GM06990 (cell line): Measurements from ENCODE around the gene MRGPRF.

Experiments
- DNase-seq: peaks from one replicate; pipeline ENCODE4 v3.0.0-alpha.2; 2011; ENCODE audit not compliant: insufficient read length; ENCODE audit errors: extremely low read depth
- H3K27me3 ChIP-seq: replicated peaks from 2 replicates; pipeline ENCODE4 v1.6.0; 2011; ENCODE audit warnings: low read length; ENCODE audit not compliant: control insufficient read depth, insufficient read depth
- H3K36me3 ChIP-seq: 2 replicates; pipeline ENCODE4 v1.5.1; 2011; ENCODE audit warnings: low read length; ENCODE audit not compliant: control insufficient read depth, insufficient read depth
- H3K4me3 ChIP-seq: replicated peaks from 2 replicates; pipeline ENCODE4 v1.5.1; 2011; ENCODE audit warnings: low read depth, mild to moderate bottlenecking, control low read depth, low read length
- TF ChIP-seq, protein P1 (sequence below): IDR thresholded peaks from 2 replicates; pipeline ENCODE4 v1.5.1; 2011; ENCODE audit warnings: low read length, control low read depth, mild to moderate bottlenecking, inconsistent platforms; ENCODE audit not compliant: insufficient read depth, poor library complexity, severe bottlenecking

The MRGPRF gene

DNA sequence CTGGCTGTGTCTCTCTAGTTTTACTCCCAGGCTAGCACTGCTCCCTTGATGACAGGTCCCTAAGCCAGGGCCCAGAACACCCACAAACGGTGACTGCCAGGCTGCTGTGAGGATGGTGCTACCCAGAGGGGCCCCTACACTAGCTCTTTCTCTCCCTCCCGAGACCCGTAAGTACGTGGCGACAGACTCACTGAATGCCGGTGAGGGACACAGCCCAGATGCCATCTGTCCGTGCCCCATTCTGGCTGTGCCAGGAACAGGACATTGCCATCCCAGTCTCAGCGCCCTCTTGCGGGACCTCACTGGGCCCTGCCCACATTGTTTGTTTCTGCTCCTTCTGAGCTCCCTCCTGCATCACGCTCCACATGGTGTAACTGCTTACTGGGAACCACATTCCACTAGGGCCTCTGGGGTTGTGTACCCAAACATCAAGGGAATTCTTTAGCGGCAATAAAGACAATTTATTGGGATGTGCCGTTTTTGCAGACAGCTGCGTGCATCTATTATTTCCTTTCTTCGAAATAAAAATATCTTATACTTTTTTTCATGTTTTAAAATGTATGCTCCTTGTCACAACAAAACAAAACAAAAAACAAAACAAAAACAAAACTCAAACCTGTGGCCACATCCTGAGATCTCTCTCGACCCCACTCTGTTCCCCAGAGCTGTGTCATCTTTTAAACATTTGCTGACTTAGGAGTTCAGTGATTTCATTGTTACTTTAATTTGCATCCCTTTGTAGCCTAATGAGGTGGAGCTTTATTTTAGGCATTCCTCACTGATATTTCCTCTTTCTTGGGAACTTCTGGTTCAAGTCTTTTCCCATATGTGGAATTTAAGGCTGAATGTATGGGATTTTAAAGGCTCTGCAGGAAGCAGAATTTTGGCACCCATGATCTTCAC, 31.3 kb upstream of the MRGPRF start:
- no peaks in the 10 kb centered on the region for H3K36me3 ChIP-seq
- no peak for DNase-seq
- no peak overlapping the region for H3K4me3 ChIP-seq
- H3K27me3 ChIP-seq, result no peaks in the 10 kb centered on the region
- TF ChIP-seq, protein P1, sequence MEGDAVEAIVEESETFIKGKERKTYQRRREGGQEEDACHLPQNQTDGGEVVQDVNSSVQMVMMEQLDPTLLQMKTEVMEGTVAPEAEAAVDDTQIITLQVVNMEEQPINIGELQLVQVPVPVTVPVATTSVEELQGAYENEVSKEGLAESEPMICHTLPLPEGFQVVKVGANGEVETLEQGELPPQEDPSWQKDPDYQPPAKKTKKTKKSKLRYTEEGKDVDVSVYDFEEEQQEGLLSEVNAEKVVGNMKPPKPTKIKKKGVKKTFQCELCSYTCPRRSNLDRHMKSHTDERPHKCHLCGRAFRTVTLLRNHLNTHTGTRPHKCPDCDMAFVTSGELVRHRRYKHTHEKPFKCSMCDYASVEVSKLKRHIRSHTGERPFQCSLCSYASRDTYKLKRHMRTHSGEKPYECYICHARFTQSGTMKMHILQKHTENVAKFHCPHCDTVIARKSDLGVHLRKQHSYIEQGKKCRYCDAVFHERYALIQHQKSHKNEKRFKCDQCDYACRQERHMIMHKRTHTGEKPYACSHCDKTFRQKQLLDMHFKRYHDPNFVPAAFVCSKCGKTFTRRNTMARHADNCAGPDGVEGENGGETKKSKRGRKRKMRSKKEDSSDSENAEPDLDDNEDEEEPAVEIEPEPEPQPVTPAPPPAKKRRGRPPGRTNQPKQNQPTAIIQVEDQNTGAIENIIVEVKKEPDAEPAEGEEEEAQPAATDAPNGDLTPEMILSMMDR, result peak; percentile 53

DNA sequence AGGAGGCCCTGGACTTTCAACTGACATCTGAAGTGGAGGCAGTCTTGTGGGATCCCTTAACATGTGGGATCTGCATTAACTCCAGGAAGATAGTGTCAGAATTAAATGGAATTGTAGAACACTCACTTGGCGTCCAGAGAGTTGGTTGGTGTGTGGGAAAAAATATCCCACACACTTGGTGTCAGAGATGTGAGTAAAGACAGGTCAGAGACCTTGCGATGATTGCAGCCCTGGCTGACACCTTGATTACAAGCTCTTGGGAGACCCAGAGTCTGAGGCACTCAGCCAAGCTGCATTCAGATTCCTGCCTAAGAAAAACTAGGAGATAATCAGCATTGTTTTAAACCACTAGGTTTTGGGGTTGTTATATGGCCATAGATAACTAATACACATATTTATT, 28.5 kb upstream of the MRGPRF start:
- no peak for DNase-seq
- TF ChIP-seq, protein P1, result no peak
- H3K27me3 ChIP-seq, result no peaks in the 10 kb centered on the region
- no peaks in the 10 kb centered on the region for H3K36me3 ChIP-seq
- H3K4me3 ChIP-seq, result no peak overlapping the region

DNA sequence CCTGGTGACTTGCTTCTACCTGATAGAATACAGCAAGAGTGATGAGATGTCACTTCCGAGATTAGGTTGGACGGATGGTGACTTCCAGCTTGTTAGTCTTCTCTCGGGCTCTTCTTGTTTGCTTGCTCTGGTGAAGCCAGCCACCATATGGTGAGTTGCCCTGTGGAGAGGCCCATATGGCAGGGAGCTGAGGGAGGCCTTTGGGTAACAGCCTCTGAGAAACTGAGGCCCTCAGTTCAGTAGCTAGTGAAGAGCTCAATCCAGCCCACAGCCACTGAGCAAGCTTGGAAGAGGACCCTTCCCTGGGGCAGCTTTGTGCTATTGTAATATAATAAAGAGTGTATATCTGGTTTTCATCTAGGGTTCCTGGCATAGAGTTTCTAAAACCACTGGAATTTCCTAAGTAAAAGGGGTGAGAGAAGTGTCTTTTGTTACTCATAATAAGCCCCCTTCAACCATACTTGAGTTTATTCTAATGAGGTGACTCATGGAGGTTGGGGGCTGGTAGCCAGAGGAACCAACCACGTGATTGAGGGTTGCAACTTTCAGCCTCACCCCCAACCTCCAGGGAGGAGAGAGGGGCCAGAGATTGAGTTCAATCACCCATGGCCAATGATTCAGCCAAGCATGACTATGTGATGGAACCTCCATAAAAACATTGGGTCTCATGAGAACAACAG, 27.7 kb upstream of the MRGPRF start:
- DNase-seq, result no peak
- Histone ChIP-seq H3K27me3 (no peaks in the 10 kb centered on the region), H3K4me3 (no peak overlapping the region), H3K36me3 (no peaks in the 10 kb centered on the region)
- TF ChIP-seq, protein P1, result no peak

DNA sequence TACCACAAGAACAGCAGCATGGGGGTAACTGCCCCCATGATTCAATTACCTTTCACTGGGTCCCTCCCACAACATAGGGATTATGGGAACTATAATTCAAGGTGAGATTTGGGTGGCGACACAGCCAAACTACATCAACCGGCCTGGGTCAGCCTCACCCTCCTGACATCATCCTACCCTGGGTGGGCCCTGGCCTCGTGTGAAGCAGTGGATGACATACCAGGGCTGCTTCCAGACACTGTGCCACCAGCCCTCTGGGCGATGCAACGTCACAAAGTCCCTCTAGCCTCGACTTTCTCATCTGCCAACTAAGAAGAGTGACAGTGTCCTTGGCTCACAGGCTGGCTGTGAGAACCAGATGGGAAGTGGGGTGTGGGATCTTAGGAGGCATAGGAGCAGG, 27.0 kb upstream of the MRGPRF start:
- no peak for DNase-seq
- no peaks in the 10 kb centered on the region for H3K36me3 ChIP-seq
- H3K4me3 ChIP-seq, result no peak overlapping the region
- H3K27me3 ChIP-seq, result no peaks in the 10 kb centered on the region
- TF ChIP-seq, protein P1, result no peak

DNA sequence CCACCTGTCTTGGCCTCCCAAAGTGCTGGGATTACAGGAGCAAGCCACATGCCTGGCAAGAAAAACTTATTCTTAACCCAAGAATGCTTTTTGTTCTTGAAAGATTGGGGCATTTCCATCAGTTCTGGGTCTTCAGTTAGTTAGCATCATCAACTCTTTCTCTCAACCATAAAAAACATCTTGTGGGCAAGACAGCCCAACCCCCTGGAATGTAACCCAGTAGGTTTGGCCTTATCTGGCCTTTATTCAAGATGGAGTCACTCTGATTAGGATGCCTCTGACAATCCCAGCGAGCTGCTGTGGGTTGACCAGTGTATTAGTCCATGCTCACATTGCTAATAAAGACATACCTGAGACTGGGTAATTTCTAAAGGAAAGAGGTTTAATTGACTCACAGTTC, 26.5 kb upstream of the MRGPRF start:
- no peaks in the 10 kb centered on the region for H3K27me3 ChIP-seq
- no peak for DNase-seq
- no peaks in the 10 kb centered on the region for H3K36me3 ChIP-seq
- TF ChIP-seq, protein P1, result no peak
- no peak overlapping the region for H3K4me3 ChIP-seq
